HG03378 (cell line): Measurements from ENCODE around the gene DIAPH1.
"Not testable (repeated sequence)": the region's sequence is repeated elsewhere in the genome, so short reads cannot be mapped to it uniquely, and the experiment has no call there.

ENCODE experiments used
- ATAC-seq: cut with Tn5 transposase; IDR thresholded peaks from one replicate; pipeline ENCODE4 v1.9.1; 2021; ENCODE audit warnings: mild to moderate bottlenecking, moderate library complexity; ENCODE audit not compliant: unreplicated experiment

DIAPH1 gene

GRCh38 chr5:141613344-141613743 lies 5.5 kb downstream of the DIAPH1 start:
- ATAC-seq, result no peak

DNA sequence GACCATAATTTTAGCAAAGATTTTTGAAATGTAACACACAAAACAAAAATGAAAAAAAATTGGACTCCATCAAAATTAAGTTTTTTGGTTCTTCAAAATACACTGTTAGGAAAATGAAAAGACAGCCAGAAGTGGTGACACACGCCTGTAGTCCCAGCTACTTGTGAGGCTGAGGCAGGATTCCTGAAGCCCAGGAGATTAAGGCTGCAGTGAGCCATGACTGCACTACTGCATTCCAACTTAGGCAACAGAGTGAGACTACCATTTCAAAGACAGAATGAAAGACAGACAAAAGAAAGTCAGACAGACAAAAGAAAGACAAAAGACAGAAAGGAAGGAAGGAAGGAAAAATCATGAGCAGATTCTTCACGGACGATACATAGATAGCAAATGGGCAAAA lies 7.5 kb downstream of the DIAPH1 start:
- no peak for ATAC-seq

DNA sequence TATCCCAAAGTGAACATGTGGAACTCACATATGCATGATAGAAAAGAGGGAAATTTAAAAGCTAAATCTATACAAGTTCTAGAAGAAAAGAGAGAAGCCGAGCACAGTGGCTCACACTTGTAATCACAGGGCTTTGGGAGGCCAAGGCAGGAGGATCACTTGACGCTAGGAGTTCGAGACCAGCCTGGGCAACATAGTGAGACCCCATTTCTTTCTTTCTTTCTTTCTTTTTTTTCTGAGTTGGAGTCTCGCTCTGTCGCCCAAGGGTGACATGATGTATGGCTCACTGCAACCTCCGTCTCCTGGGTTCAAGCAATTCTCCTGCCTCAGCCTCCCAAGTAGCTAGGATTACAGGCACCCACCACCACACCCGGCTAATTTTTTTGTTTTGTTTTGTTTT lies 8.9 kb downstream of the DIAPH1 start:
- not testable (repeated sequence) for ATAC-seq

DNA sequence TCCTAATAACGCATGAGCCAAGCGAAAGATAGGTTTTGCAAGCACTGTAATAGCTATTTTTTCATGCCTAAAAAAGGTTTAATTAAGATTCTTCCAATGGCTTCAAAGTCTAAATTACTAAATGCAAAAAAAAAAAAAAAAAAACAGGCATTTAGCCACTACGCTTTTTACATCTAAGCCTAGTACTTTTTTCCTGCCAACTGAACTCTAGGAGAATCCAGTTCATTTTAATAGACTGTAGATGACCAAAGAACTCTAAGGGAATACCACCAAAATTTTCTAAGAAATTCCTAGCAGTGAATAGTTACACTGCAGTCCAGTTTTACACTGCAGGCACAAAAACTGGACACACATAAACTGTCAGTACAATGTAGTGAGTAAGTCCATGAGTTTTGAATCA lies 9.8 kb downstream of the DIAPH1 start:
- ATAC-seq, result no peak

- no peak for ATAC-seq
Measured at GRCh38 chr5:141608557-141608956, 10.2 kb downstream of the DIAPH1 start.

DNA sequence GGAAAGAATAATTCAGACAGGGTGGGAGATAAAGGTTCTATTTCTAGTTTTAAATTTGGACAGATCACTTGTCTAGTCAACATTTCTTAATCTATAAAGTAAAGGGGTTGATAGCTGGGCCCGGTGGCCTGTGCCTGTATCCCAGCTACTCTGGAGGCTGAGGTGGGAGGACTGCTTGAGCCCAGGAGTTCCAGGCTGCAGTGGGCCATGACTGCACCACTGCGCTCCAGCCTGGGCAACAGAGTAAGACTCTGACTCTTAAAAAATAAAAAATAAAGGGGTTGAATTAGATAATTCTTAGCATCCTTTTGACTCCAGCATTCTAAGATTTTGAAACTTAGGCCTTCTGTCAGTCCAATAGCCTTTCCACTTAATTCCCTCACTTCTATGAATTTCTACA lies 10.8 kb downstream of the DIAPH1 start:
- no peak for ATAC-seq

GRCh38 chr5:141605523-141606277 lies 13.1 kb downstream of the DIAPH1 start:
- peak; percentile 94 for ATAC-seq

DNA sequence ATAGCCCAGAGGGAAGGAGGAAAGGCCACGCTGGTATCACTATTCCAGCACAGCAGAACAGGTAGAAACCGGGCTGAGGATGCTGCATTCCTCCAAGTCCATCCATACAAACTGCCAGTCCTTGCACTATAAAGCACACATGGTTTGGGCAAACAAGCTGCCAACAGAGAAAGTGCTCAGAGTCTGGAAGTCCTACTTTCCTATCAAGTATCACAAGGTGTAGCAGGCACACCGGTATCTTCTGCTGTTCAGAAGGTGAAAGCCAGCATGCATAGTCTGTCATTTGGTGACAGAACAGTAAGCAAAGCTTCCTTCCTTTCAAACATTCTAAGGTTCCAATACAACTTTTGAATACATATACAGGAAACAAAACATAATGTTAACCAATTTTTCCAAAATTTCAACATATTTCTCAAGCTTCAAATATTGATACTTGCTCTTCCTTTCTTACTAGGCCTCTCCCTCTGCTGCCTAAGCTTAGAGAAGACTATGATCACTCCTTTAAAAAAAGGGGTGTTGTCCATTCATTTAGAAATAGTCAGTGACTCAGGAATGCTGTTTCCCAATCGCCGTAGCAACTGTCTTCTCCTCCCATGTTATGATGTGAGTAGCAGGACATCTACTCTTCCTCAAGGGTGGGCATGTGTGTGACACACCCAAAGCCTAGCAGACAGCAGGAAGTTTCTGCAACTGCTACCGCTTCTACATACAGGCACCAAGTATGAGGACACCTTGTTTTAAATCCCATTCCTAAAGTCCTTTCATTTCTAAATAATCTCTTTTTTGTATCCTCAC lies 14.7 kb downstream of the DIAPH1 start:
- no peak for ATAC-seq

DNA sequence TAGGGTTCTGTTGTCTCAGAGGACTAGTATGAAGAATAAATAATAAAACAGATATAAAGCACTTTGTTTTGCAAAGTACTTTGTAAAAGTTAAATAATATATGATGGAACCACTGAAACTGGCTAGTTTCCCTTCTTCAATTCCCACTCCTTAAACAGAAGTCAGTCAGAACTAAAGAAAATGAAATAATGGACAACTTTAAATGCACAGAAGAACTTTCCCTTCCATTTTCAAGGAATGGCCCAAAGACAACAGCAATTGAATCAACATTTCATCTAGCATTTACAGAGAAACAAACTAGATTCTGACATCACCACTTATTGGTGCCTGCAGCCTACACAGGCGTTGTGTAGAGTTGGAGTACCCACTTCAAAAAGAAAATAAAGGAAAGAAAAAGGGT lies 16.2 kb downstream of the DIAPH1 start:
- ATAC-seq, result no peak

DNA sequence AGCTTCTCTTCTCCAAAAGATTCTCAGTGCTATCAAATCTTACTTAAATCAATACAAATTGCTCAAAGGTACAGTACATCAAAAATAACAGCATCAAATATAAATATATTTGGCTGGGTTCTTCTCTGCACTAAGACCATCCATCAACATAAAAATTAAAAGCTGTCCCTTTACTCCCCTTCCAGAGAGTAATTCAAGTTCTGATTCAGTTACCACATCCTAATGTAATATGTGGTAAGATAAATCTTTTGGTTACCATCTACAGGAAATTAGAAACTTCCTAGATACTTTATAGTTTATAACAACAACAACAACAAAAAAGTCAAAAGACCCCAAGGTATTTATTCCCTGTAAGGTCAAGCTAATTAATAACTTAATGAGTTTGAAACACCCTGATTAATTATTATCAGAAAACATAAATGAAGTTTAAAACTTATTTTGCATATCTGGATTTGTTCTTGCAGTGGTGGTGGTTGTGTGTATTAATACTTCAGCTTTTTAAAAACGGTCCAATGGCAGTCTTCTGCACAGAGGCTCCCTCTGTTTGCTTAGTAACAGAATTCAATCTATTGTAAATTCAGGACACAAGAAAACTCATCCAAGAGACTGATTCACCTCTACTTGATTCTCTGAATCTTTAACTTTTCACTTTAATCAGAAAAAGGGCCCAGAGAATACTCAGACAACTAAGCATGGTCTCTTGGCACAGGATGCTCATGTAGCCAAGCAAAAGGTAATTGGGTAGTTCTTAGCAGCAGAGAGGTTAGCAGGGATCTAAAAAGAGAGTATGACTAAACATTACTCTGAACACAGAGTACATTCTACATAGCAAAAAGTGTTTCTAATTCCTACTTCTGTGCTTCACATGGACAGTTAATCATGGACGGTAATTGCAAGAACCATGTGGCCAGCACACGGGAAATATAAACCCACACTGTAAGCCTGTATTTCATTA lies 20.1 kb downstream of the DIAPH1 start:
- peak; percentile 49 for ATAC-seq

- no peak for ATAC-seq
Measured at GRCh38 chr5:141597814-141598213, 21.0 kb downstream of the DIAPH1 start.

- ATAC-seq, result no peak
Measured at GRCh38 chr5:141597394-141597793, 21.4 kb downstream of the DIAPH1 start.

DNA sequence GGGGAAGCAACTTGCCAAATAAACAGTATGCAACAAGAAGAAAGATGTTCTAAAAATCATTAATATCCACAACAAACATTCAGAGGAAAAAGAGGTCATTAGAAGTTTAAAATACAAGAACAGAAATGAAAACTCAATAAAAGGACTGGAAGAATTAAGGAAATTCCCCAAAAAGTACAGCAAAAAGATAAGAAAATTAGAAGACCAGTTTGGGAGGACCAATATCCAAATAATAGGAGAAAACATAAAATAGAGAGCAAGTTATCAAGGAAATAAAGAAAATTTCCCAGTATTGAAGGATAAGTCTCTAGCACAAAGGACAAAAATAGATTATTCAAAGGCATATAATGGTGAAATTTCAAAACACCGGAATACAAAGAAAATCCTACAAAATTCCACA lies 21.9 kb downstream of the DIAPH1 start:
- no peak for ATAC-seq

DNA sequence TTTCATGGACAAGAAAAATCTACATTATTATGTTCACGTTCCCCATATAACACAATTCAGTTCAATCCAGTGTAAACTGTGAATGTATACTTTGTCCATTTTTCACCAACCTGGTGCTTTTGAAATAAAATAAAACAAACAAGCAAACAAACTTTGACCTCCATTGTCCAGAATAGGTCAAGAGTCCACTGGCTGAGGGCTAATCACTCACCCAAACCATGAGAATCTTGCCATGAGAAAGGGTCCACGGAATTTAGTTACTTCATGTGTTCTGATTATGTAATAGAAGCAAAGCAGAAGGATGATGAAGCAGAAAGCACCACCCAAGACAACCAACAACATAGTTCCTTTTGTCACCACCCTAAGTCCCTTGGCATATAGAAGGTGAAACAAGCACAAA lies 28.7 kb downstream of the DIAPH1 start:
- ATAC-seq, result no peak

DNA sequence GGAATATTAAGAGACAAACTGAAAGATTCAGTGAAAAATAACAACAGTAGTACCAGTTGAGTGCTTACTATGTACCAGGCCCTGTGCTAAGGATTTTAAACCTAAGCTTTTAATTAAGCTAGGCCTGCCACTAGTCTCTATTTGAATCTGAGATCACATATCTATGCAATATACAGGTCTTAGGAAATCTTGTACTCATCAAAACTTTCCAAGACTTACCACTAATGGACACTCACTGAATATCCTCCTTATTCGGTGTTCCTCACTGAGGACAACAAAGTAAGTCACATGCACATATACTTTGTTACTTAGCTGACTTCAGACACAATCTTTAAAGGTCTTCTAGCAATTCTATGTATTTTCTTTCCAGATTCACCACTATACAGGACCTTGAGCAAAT lies 32.6 kb downstream of the DIAPH1 start:
- no peak for ATAC-seq

DNA sequence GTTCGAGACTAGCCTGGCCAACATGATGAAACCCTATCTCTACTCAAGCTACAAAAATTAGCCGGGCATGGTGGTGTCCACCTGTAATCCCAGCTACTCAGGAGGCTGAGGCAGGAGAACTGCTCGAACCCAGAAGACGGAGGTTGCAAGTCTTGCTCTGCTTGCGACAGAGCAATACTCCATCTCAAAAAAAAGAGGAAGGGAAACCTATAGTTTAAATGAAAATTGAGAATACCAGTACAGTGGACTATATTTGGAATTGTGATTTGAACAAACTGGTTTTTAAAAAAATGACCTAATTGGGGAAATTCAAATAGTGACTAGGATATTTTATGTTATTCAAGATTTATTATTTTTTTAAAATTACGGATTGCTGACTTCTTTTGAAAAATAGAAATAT lies 33.2 kb downstream of the DIAPH1 start:
- no peak for ATAC-seq

DNA sequence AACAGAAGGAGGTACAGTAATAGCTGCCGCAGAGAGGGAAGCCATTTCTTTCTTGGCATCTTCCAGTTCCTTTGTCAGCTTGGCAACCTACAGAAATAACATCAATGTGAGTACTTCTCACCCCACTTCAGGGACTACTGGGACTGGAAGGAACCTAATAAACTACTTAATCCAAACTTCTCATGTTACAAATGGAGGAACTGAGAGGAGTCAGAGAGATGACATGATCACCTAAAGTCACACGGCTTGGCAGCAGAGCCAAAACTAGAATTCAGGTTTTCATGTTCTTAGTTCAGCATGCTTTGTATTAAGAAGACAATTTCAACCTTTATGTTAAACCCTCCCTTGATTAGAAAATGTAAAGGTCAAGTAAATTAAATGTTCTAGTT lies 44.7 kb downstream of the DIAPH1 start:
- ATAC-seq, result no peak

- no peak for ATAC-seq
Measured at GRCh38 chr5:141573489-141574121, 45.2 kb downstream of the DIAPH1 start.

DNA sequence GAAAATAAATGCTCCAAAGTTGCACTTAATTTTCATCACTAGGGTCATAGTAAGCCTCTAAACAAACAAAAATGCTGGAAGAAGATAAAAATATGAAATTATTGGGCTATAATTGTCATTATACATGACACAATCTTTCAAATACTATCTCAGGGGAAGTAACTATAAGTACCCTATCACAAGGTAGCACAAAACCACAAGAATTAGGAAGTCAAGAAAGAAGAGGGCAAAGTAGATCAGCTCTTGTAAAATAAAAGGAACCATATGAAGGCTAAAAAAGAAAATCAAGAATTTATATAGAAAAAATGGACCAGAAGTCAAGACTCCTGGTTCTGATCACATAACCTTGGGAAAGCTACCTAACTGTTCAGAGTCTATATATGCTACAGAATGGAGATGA lies 48.1 kb downstream of the DIAPH1 start:
- ATAC-seq, result no peak

GRCh38 chr5:141567513-141568117 lies 51.2 kb downstream of the DIAPH1 start:
- ATAC-seq, result no peak
